Spleen (tissue), 11 donors: Measurements from ENCODE around the gene USP28. TPM values are rescaled to one million over a fixed set of nuclear protein-coding genes. Genes with fewer than 3 reads are reported as not detected.
A peak's percentile ranks its signal among the peaks of the same experiment; 100 is the strongest.

ENCODE experiments used
- DNase-seq: peaks from one replicate; pipeline ENCODE4 v3.0.0-alpha.2; 2020
- H3K27ac ChIP-seq, 8 donors: fragments of 200-600 bp; sonication (generic) in 7 of 8; 1 replicate in 4 of 8; 2 replicates in 4 of 8; pipeline versions ENCODE4 v1.5.0 to v1.8.0; 2016 to 2021; ENCODE audit warnings: inconsistent platforms in 4 of 8, mild to moderate bottlenecking in 4 of 8, moderate library complexity in 1 of 8
- H3K27me3 ChIP-seq, 7 donors: fragments of 200-600 bp; sonication (generic) in 6 of 7; replicated peaks in 1 of 7; 1 replicate in 4 of 7; 2 replicates in 3 of 7; pipeline versions ENCODE4 v1.5.0 to v1.8.0; 2016 to 2021; ENCODE audit warnings: inconsistent platforms in 3 of 7, mild to moderate bottlenecking in 1 of 7
- H3K36me3 ChIP-seq, 6 donors: fragments of 200-600 bp; sonication (generic) in 5 of 6; 1 replicate in 4 of 6; 2 replicates in 2 of 6; pipeline versions ENCODE4 v1.5.0 to v1.8.0; 2016 to 2021; ENCODE audit warnings: inconsistent platforms in 2 of 6
- H3K4me1 ChIP-seq, 6 donors: fragments of 200-600 bp; sonication (generic) in 5 of 6; 1 replicate in 3 of 6; 2 replicates in 3 of 6; pipeline versions ENCODE4 v1.5.0 to v1.8.0; 2016 to 2021; ENCODE audit warnings: inconsistent platforms in 3 of 6
- H3K4me3 ChIP-seq, 8 donors: fragments of 200-600 bp; sonication (generic) in 7 of 8; 1 replicate in 4 of 8; 2 replicates in 4 of 8; pipeline versions ENCODE4 v1.5.0 to v1.8.0; 2016 to 2021; ENCODE audit warnings: inconsistent platforms in 4 of 8, mild to moderate bottlenecking in 4 of 8, moderate library complexity in 2 of 8
- H3K9me3 ChIP-seq, 8 donors: fragments of 200-600 bp; sonication (generic) in 7 of 8; 1 replicate in 4 of 8; 2 replicates in 4 of 8; pipeline versions ENCODE4 v1.5.0 to v1.8.0; 2016 to 2021; ENCODE audit warnings: inconsistent platforms in 4 of 8
- CTCF ChIP-seq, 11 experiments: fragments of 200-600 bp in 7 of 11; fragments of 450-650 bp in 4 of 11; sonication (generic) in 4 of 11; IDR thresholded peaks in 8 of 11; conservative IDR thresholded peaks in 3 of 11; 1 replicate in 7 of 11; 2 replicates in 4 of 11; pipeline versions ENCODE4 v1.4.0 to v1.8.0; 2016 to 2021; ENCODE audit warnings: antibody characterized with exemption in 11 of 11, inconsistent platforms in 4 of 11, mild to moderate bottlenecking in 1 of 11
- POLR2A ChIP-seq, 3 donors: fragments of 450-650 bp; IDR thresholded peaks; one replicate each; pipeline ENCODE4 v1.5.1; 2017; ENCODE audit warnings: antibody characterized with exemption in 3 of 3, mild to moderate bottlenecking in 1 of 3
- POLR2AphosphoS5 ChIP-seq, 3 donors: sonication (generic); formaldehyde crosslinking; IDR thresholded peaks; one replicate each; pipeline ENCODE4 v1.5.1; 2017; ENCODE audit warnings: antibody characterized with exemption in 3 of 3
- WGBS, 5 donors: extraction: QIAGEN DNeasy Blood & Tissue Kit in 3 of 5; methylation state at CpG; one replicate each; pipeline versions ENCODE4 v1.1.5 to v1.1.7; 2013 to 2018; 5-methylcytosine and 5-hydroxymethylcytosine counted together
- intact Hi-C: fragments of 100-400 bp; cut with DNase I; formaldehyde crosslinking; loops from one replicate; pipeline ENCODE4 v1.15.0; 2023; ENCODE audit warnings: low total_unique reads
- polyA plus RNA-seq, 3 donors: library from polyadenylated mRNA; stranded (reverse); fragments of 200-250 nt; gene quantifications; one replicate each; pipeline ENCODE4 v1.2.1, GENCODE V29; 2013
- total RNA-seq, 7 donors: library from RNA; depleted of rRNA in 3 of 7; stranded (reverse); fragments of >200 nt in 3 of 7; fragmentation: NEBNext Ultra II Directional in 4 of 7; extraction: Animal tissue kit (Norgen Biotek cat#: 25700) in 4 of 7; gene quantifications; one replicate each; pipeline versions ENCODE4 v1.1.0 to v1.2.1, GENCODE V29; 2016 to 2021
- donor health status: healthy with polysubstance abuse.
- donor health status: DM: no; HTN: no; CAD: no; lungs with moderate emphysema.
- donor health status: DM: no; HTN: no; CAD: no.
- donor health status: Bipolar disorder and iron deficiency.
- donor health status: healthy.
- donor health status: DM: no; HTN: no; CAD: no.
- donor health status: DM: yes; HTN: yes; CAD: no.

USP28 gene
- total and polyA plus RNA-seq, 10 donors = 4.2 to 44.8 (median 27.6) TPM

- no peaks in the 10 kb centered on the region for H3K4me1 ChIP-seq
- no peak overlapping the region for H3K4me3 ChIP-seq
- H3K9me3 ChIP-seq = no peaks in the 10 kb centered on the region
- intact Hi-C loops = no loop called here
- DNase-seq = no peak
- TF ChIP-seq POLR2AphosphoS5 (IDR thresholded peaks at IDR 0.05) = no peak
- TF ChIP-seq CTCF (IDR thresholded peaks at IDR 0.05 in 8 of 11, conservative IDR thresholded peaks at IDR 0.05 in 3 of 11) = no peak
- no peak for TF ChIP-seq POLR2A (IDR thresholded peaks at IDR 0.05)
- no peaks in the 10 kb centered on the region for H3K27me3 ChIP-seq
- H3K27ac ChIP-seq = no peak overlapping the region
- peaks cover 0 to 57% (median 29%) of the 10 kb centered on the region in 6 donors for H3K36me3 ChIP-seq
Measured at GRCh38 chr11:113847580-113847979, 27.8 kb downstream of the USP28 start.

- Histone ChIP-seq H3K36me3 (peaks cover 0 to 52% (median 27%) of the 10 kb centered on the region in 6 donors), H3K9me3 (no peaks in the 10 kb centered on the region), H3K4me1 (no peaks in the 10 kb centered on the region), H3K27ac (no peak overlapping the region), H3K4me3 (no peak overlapping the region), H3K27me3 (no peaks in the 10 kb centered on the region)
- intact Hi-C loops = no loop called here
- WGBS, 5 donors = 93 to 96% (median 94%) methylated on average over 6 of the region's 6 CpGs
- no peak for DNase-seq
- TF ChIP-seq POLR2A (IDR thresholded peaks at IDR 0.05) (no peak), POLR2AphosphoS5 (IDR thresholded peaks at IDR 0.05) (no peak), CTCF (IDR thresholded peaks at IDR 0.05 in 8 of 11, conservative IDR thresholded peaks at IDR 0.05 in 3 of 11) (no peak)
Measured at GRCh38 chr11:113847111-113847510, 28.3 kb downstream of the USP28 start.

DNA sequence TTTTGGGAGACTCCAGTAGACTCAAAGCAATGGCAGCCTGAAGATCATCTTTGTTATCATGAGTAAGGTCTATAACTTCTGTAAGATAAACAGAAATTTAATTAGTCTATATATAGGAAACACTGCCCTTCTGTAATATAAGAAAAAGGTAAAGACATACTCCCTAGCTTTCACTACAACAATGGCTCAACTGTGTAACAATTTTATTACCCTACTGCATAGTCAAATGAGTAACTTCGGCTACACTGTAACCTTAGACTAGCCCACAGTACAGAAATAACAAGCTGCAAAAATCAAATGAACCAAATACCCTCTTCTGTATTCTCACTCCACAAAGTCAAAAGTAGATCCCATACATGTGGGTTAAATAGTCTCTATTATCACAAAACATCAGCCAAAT lies 33.7 kb downstream of the USP28 start:
- intact Hi-C loops = no loop called here
- peak overlapping the region in 4 of 8 donors; percentile 49 to 52 (median 50) for H3K27ac ChIP-seq
- 66 to 77% (median 74%) methylated on average over 1 of the region's 1 CpG for WGBS, 5 donors
- H3K27me3 ChIP-seq = no peaks in the 10 kb centered on the region
- TF ChIP-seq POLR2AphosphoS5 (IDR thresholded peaks at IDR 0.05) (no peak), POLR2A (IDR thresholded peaks at IDR 0.05) (no peak), CTCF (IDR thresholded peaks at IDR 0.05 in 8 of 11, conservative IDR thresholded peaks at IDR 0.05 in 3 of 11) (no peak)
- H3K36me3 ChIP-seq = peaks cover 0 to 61% (median 18%) of the 10 kb centered on the region in 6 donors
- no peaks in the 10 kb centered on the region for H3K9me3 ChIP-seq
- DNase-seq = no peak
- H3K4me3 ChIP-seq = peak overlapping the region in 1 of 8 donors; percentile 31
- H3K4me1 ChIP-seq = peaks cover 0 to 35% (median 14%) of the 10 kb centered on the region in 6 donors

DNA sequence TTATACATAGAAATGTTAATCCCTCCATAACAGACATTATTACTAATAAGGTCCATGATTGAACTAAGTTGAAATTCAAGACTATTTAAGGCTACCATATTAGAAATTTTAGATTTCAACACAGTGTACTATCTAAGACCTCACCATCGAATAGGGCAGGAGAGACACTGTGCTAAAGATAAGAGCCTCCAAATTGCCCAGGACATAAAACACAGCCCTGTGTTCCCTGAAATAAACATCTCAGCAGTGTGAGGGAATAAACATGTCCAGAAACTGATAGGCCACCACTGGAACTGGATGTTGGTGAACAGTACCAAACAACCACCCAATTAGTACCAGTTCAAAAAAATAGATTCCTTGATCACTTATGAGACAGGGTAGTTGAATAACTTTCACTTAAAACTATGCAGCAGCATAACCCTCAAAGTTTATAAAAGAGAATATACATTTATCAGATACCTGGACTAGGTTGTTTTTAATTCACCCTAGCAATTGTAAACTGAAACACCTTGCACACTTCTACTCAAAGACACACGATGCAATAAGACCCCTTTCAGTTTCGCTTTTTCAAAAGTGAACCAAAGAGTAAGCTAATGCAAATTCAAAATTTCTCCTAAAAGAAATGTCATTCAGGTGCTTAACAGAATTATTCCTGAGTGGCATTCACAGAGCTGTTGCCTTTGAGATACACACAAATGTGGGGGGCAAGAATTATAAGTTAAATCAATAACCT lies 34.3 kb downstream of the USP28 start:
- WGBS, 5 donors = 74 to 81% (median 80%) methylated on average over 3 of the region's 3 CpGs
- Histone ChIP-seq H3K4me3 (peak overlapping the region in 1 of 8 donors; percentile 31), H3K9me3 (no peaks in the 10 kb centered on the region), H3K27me3 (no peaks in the 10 kb centered on the region), H3K27ac (peak overlapping the region in 4 of 8 donors; percentile 49 to 52 (median 50)), H3K4me1 (peaks cover 0 to 35% (median 14%) of the 10 kb centered on the region in 6 donors), H3K36me3 (peaks cover 0 to 67% (median 18%) of the 10 kb centered on the region in 6 donors)
- intact Hi-C loops = no loop called here
- no peak for TF ChIP-seq POLR2A (IDR thresholded peaks at IDR 0.05)
- TF ChIP-seq POLR2AphosphoS5 (IDR thresholded peaks at IDR 0.05) = no peak
- TF ChIP-seq CTCF (IDR thresholded peaks at IDR 0.05 in 8 of 11, conservative IDR thresholded peaks at IDR 0.05 in 3 of 11) = no peak
- DNase-seq = no peak
